ENCODE data around the gene RTKN2. TPM values are rescaled to one million over a fixed set of nuclear protein-coding genes. Genes with fewer than 3 reads are reported as not detected.

The RTKN2 gene
- total RNA-seq, 1 donor from 2014 or later = 109 TPM

GRCh38 chr10:62133618-62134017 lies 135.0 kb downstream of the RTKN2 start:
- H3K27me3 ChIP-seq (ENCODE audit: low read depth) = no peaks in the 10 kb centered on the region
- no peak overlapping the region for H3K4me3 ChIP-seq
- ATAC-seq = no peak
- TF ChIP-seq CTCF (IDR thresholded peaks at IDR 0.05) = no peak
- no peaks in the 10 kb centered on the region for H3K9me3 ChIP-seq
- H3K4me1 ChIP-seq = no peaks in the 10 kb centered on the region
- intact Hi-C loops (cut with DNase I) = no loop called here
- no peaks in the 10 kb centered on the region for H3K36me3 ChIP-seq
- H3K27ac ChIP-seq = no peak overlapping the region
- DNase-seq = no peak

Other genes starting within 250 kb of the RTKN2 start
- 1.2 TPM for gene ZNF365, start 105.5 kb upstream of the RTKN2 start, total RNA-seq

Data from lower lobe of right lung (tissue), 2 donors.